Body of pancreas (tissue), 4 donors: ENCODE measurements around the gene SPTBN1. TPM values are rescaled to one million over a fixed set of nuclear protein-coding genes. Genes with fewer than 3 reads are reported as not detected.

ENCODE experiments used
- ATAC-seq: fragments of 150-250 bp; one replicate; pipeline ENCODE4 v1.9.1; 2016
- DNase-seq, 4 donors: peaks; one replicate each; pipeline ENCODE4 v3.0.0-alpha.2; 2019
- H3K27ac ChIP-seq, 4 donors: fragments of 200-600 bp; sonication (generic); 1 replicate in 3 of 4; 2 replicates in 1 of 4; pipeline versions ENCODE4 v1.5.1 to v1.6.1; 2016 to 2019; ENCODE audit warnings: mild to moderate bottlenecking in 1 of 4, mixed read lengths in 1 of 4, moderate library complexity in 1 of 4
- H3K27me3 ChIP-seq, 2 donors: fragments of 200-600 bp; sonication (generic); one replicate each; pipeline ENCODE4 v1.6.0; 2016; ENCODE audit warnings: mild to moderate bottlenecking in 1 of 2
- H3K36me3 ChIP-seq, 2 donors: fragments of 200-600 bp; sonication (generic); replicated peaks in 1 of 2; 2 replicates each; pipeline ENCODE4 v1.5.1; 2016; ENCODE audit warnings: low read depth in 2 of 2; ENCODE audit not compliant: insufficient read depth in 1 of 2
- H3K4me1 ChIP-seq: fragments of 200-600 bp; sonication (generic); one replicate; pipeline ENCODE4 v1.6.0; 2016
- H3K4me3 ChIP-seq, 2 donors: fragments of 200-600 bp; sonication (generic); 1 replicate in 1 of 2; 2 replicates in 1 of 2; pipeline ENCODE4 v1.5.1; 2016 to 2019
- H3K9me3 ChIP-seq, 3 donors: fragments of 200-600 bp; sonication (generic); 1 replicate in 2 of 3; 2 replicates in 1 of 3; pipeline ENCODE4 v1.5.1; 2016
- POLR2A ChIP-seq, 3 donors: fragments of 450-650 bp; IDR thresholded peaks; one replicate each; pipeline ENCODE4 v1.6.1; 2016; ENCODE audit warnings: antibody characterized with exemption in 3 of 3, mild to moderate bottlenecking in 2 of 3
- WGBS, 2 donors: methylation state at CpG; one replicate each; pipeline ENCODE4 v1.1.5; 2017; 5-methylcytosine and 5-hydroxymethylcytosine counted together
- intact Hi-C: fragments of 100-400 bp; cut with DNase I; formaldehyde crosslinking; loops from one replicate; pipeline ENCODE4 v1.15.1; 2023
- total RNA-seq, 2 donors: library from RNA; depleted of rRNA; stranded (reverse); fragments of >200 nt; gene quantifications; one replicate each; pipeline ENCODE4 v1.1.0, GENCODE V29; 2016
- TF ChIP-seq, protein P1 (sequence below), 7 experiments: fragments of 450-650 bp in 4 of 7; fragments of 200-600 bp in 3 of 7; sonication (generic) in 3 of 7; IDR thresholded peaks; one replicate each; pipeline ENCODE4 v1.5.1; 2016 to 2019; ENCODE audit warnings: antibody characterized with exemption in 7 of 7

Gene SPTBN1
- total RNA-seq, 2 donors from 2014 or later, result 186 to 195 TPM

DNA sequence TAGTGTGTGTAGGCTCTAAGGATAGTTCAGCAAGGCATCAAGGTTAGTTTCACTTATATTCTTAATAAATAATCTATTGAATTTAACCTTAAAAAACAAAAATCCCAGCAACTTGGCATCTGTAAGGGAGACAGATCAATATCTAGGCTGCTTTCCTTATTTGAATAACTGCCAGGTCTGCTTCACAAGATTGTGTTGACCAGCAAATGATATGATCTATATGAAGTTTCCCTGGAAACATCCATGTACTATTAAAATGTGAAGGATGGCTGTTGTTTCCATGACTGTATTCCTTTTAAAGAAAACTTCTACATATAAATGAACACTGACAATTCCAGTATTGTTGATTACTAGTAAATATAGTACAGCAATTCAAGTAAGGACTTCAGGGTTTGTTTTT, 109.4 kb downstream of the SPTBN1 start:
- TF ChIP-seq POLR2A (IDR thresholded peaks at IDR 0.05), result no peak
- TF ChIP-seq, protein P1, sequence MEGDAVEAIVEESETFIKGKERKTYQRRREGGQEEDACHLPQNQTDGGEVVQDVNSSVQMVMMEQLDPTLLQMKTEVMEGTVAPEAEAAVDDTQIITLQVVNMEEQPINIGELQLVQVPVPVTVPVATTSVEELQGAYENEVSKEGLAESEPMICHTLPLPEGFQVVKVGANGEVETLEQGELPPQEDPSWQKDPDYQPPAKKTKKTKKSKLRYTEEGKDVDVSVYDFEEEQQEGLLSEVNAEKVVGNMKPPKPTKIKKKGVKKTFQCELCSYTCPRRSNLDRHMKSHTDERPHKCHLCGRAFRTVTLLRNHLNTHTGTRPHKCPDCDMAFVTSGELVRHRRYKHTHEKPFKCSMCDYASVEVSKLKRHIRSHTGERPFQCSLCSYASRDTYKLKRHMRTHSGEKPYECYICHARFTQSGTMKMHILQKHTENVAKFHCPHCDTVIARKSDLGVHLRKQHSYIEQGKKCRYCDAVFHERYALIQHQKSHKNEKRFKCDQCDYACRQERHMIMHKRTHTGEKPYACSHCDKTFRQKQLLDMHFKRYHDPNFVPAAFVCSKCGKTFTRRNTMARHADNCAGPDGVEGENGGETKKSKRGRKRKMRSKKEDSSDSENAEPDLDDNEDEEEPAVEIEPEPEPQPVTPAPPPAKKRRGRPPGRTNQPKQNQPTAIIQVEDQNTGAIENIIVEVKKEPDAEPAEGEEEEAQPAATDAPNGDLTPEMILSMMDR (IDR thresholded peaks at IDR 0.05), result no peak
- intact Hi-C loops, result no loop called here
- H3K4me1 ChIP-seq, result peaks cover 78% of the 10 kb centered on the region
- H3K27me3 ChIP-seq, result no peaks in the 10 kb centered on the region
- H3K4me3 ChIP-seq, result no peak overlapping the region
- ATAC-seq (no peak), DNase-seq (no peak)
- H3K27ac ChIP-seq, result peak overlapping the region in 3 of 4 donors; percentile 34 to 97 (median 82)
- no peaks in the 10 kb centered on the region for H3K9me3 ChIP-seq
- H3K36me3 ChIP-seq, result no peaks in the 10 kb centered on the region

GRCh38 chr2:54566896-54567295, 110.8 kb downstream of the SPTBN1 start:
- DNase-seq, result peak in 1 of 4 donors; percentile 34
- WGBS, 2 donors, result 9 to 21% methylated on average over 1 of the region's 1 CpG
- peak; percentile 56 for ATAC-seq
- no peaks in the 10 kb centered on the region for H3K9me3 ChIP-seq
- H3K27ac ChIP-seq, result peak overlapping the region in 3 of 4 donors; percentile 64 to 97 (median 82)
- H3K36me3 ChIP-seq, result no peaks in the 10 kb centered on the region
- intact Hi-C loops, result no loop called here
- H3K4me3 ChIP-seq, result no peak overlapping the region
- TF ChIP-seq, protein P1 (IDR thresholded peaks at IDR 0.05), result no peak
- TF ChIP-seq POLR2A (IDR thresholded peaks at IDR 0.05), result no peak
- peaks cover 81% of the 10 kb centered on the region for H3K4me1 ChIP-seq
- H3K27me3 ChIP-seq, result no peaks in the 10 kb centered on the region

GRCh38 chr2:54568876-54569321, 112.8 kb downstream of the SPTBN1 start:
- DNase-seq, result peak; percentile 54 to 73 (median 61)
- Histone ChIP-seq H3K9me3 (no peaks in the 10 kb centered on the region), H3K27me3 (no peaks in the 10 kb centered on the region), H3K4me3 (no peak overlapping the region), H3K36me3 (no peaks in the 10 kb centered on the region), H3K4me1 (peaks cover 95% of the 10 kb centered on the region), H3K27ac (peak overlapping the region; percentile 73 to 97 (median 84))
- intact Hi-C loops, result no loop called here
- peak; percentile 11 for ATAC-seq
- 4 to 5% methylated on average over 5 of the region's 5 CpGs for WGBS, 2 donors
- TF ChIP-seq POLR2A (IDR thresholded peaks at IDR 0.05), result no peak
- TF ChIP-seq, protein P1 (IDR thresholded peaks at IDR 0.05), result no peak

DNA sequence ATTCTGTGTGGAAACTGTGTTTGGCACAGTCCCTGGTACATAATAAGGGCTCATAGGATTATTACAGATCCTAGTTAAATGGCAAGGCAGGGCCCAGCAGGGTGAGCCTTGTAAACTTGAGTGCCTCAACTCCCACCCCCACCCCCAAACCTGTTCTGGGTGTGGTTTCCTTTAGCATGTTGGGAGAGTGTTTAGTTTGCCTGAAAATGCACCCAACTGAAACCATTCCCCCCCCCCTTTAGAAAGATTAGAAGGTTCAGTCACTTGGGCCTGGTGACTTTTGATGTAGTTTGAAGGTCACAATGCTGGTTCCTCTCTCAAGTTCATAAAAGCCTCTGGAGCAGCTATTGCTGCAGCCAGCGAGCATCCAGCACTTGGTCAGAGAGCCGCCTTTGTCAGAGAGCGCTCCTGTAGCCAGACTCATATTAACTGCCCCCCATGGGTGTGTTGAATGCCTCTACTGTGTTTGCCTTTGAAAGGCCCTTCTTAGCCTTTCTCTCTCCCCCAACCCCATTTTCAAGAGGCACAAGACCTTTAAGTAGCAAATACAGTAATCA, 113.7 kb downstream of the SPTBN1 start:
- Histone ChIP-seq H3K9me3 (no peaks in the 10 kb centered on the region), H3K27ac (peak overlapping the region; percentile 73 to 97 (median 84)), H3K27me3 (no peaks in the 10 kb centered on the region), H3K4me1 (peaks cover 95% of the 10 kb centered on the region), H3K36me3 (no peaks in the 10 kb centered on the region), H3K4me3 (no peak overlapping the region)
- 82 to 96% methylated on average over 3 of the region's 3 CpGs for WGBS, 2 donors
- TF ChIP-seq POLR2A (IDR thresholded peaks at IDR 0.05), result no peak
- TF ChIP-seq, protein P1 (IDR thresholded peaks at IDR 0.05), result no peak
- DNase-seq, result no peak
- ATAC-seq, result no peak
- intact Hi-C loops, result no loop called here

DNA sequence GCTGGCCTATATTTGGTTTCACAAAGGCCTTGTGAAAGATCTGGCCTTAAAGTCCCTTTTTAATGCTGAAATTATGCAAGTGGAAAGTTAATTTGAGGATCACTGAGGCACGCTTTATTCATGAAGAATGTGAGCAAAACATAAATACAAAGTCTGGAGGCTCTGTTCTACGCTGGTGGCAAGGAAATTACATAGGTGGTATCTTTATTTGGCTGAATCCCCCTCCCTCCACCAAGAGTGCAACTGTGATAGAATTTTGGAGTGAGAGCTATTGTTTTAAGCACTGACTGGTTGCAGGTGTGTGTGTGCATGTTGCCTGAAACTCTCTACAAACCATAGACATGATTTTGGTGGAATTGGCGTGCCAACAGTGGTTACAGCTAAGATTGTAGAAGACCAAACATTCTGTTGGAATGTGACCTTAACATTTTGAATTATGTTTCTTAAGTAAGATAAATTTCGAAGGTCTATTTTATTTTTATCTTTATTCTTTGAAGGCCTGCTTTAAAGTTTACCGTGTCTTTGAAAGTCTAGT, 114.3 kb downstream of the SPTBN1 start:
- intact Hi-C loops, result no loop called here
- H3K4me3 ChIP-seq, result no peak overlapping the region
- H3K27me3 ChIP-seq, result no peaks in the 10 kb centered on the region
- DNase-seq, result no peak
- H3K9me3 ChIP-seq, result no peaks in the 10 kb centered on the region
- H3K4me1 ChIP-seq, result peaks cover 95% of the 10 kb centered on the region
- no peaks in the 10 kb centered on the region for H3K36me3 ChIP-seq
- ATAC-seq, result no peak
- TF ChIP-seq, protein P1 (IDR thresholded peaks at IDR 0.05), result no peak
- TF ChIP-seq POLR2A (IDR thresholded peaks at IDR 0.05), result no peak
- peak overlapping the region; percentile 82 to 97 (median 88) for H3K27ac ChIP-seq
- 45 to 49% methylated on average over 5 of the region's 5 CpGs for WGBS, 2 donors
